K562 (cell line): ENCODE results near the gene YARS1. TPM values are rescaled to one million over a fixed set of nuclear protein-coding genes. Genes with fewer than 3 reads are reported as not detected.
A peak's percentile ranks its signal among the peaks of the same experiment; 100 is the strongest.

Source experiments
- BMI1 ChIP-seq: fragments of 150-350 bp; IDR thresholded peaks from 2 replicates; pipeline ENCODE4 v1.6.1; 2014; ENCODE audit warnings: low read length
- ETV1 ChIP-seq: fragments of 450-650 bp; conservative IDR thresholded peaks from 2 replicates; pipeline ENCODE4 v1.6.1; 2016; ENCODE audit warnings: missing genetic modification characterization, control low read depth, low read depth, missing compliant biosample characterization
- GATAD2B ChIP-seq: fragments of 450-650 bp; IDR thresholded peaks from 2 replicates; pipeline ENCODE4 v1.6.1; 2017; ENCODE audit warnings: mild to moderate bottlenecking, borderline replicate concordance
- KAT8 ChIP-seq: fragments of 450-650 bp; IDR thresholded peaks from 2 replicates; pipeline ENCODE4 v1.6.1; 2016; ENCODE audit warnings: low read depth, mild to moderate bottlenecking
- KLF13 ChIP-seq: fragments of 450-650 bp; IDR thresholded peaks from 2 replicates; pipeline ENCODE4 v1.6.1; 2016; ENCODE audit warnings: missing genetic modification characterization, low read depth, mild to moderate bottlenecking, missing compliant biosample characterization, moderate library complexity, borderline replicate concordance
- KLF6 ChIP-seq: fragments of 250-450 bp; sonication (Bioruptor Pico); IDR thresholded peaks from 2 replicates; pipeline ENCODE4 v1.4.0; 2020; ENCODE audit warnings: mild to moderate bottlenecking, moderate library complexity, borderline replicate concordance
- RFX1 ChIP-seq: fragments of 450-650 bp; IDR thresholded peaks from 2 replicates; pipeline ENCODE4 v1.6.1; 2016; ENCODE audit warnings: mild to moderate bottlenecking, moderate library complexity
- SMAD1 ChIP-seq: fragments of 150-350 bp; IDR thresholded peaks from 2 replicates; pipeline ENCODE4 v1.6.1; 2014; ENCODE audit warnings: low read length, low read depth; ENCODE audit not compliant: partially characterized antibody
- ZNF184 ChIP-seq: sonication (generic); formaldehyde crosslinking; IDR thresholded peaks from 2 replicates; pipeline ENCODE4 v1.5.0; 2020; ENCODE audit warnings: missing genetic modification reagents
- ZNF431 ChIP-seq: sonication (generic); formaldehyde crosslinking; IDR thresholded peaks from 2 replicates; pipeline ENCODE4 v1.8.0; 2022; ENCODE audit warnings: mild to moderate bottlenecking, missing genetic modification reagents
- ZNF445 ChIP-seq: fragments of 250-450 bp; sonication (Bioruptor Pico); IDR thresholded peaks from 2 replicates; pipeline ENCODE4 v1.4.0; 2020; ENCODE audit warnings: low read depth, mild to moderate bottlenecking, moderate library complexity
- ZNF717 ChIP-seq: fragments of 250-450 bp; sonication (Bioruptor Pico); IDR thresholded peaks from 2 replicates; pipeline ENCODE4 v1.5.0; 2021
- ZNF764 ChIP-seq: fragments of 250-450 bp; sonication (Bioruptor Pico); IDR thresholded peaks from 2 replicates; pipeline ENCODE4 v1.4.0; 2020; ENCODE audit warnings: low read depth, mild to moderate bottlenecking, moderate library complexity
- ZNF766 ChIP-seq: fragments of 200-800 bp; sonication (Bioruptor generic); conservative IDR thresholded peaks from 2 replicates; pipeline ENCODE4 v1.6.1; 2016; ENCODE audit warnings: missing genetic modification characterization, missing compliant biosample characterization
- ZSCAN29 ChIP-seq: fragments of 450-650 bp; IDR thresholded peaks from 2 replicates; pipeline ENCODE4 v1.6.1; 2017
- polyA plus RNA-seq, 8 experiments: library from polyadenylated mRNA; depleted of rRNA in 4 of 8; stranded (reverse) in 5 of 8; unstranded in 3 of 8; fragments of >200 nt; fragmentation: Nextera tagmentation in 2 of 8; fragmentation: Illumina TruSeq in 1 of 8; extraction: Ambion mirVana in 2 of 8; extraction: Trizol in 1 of 8; gene quantifications; 2 replicates each; pipeline versions ENCODE4 v1.2.1 to v1.2.3, GENCODE V29; 2011 to 2014; ENCODE audit warnings: inconsistent platforms in 1 of 8, missing spikeins in 1 of 8
- total RNA-seq, 7 experiments: library from RNA; depleted of rRNA in 6 of 7; stranded (reverse); fragments of >200 nt in 6 of 7; fragmentation: Illumina TruSeq in 2 of 7; extraction: Trizol in 2 of 7; gene quantifications; 2 replicates each; pipeline versions ENCODE4 v1.2.1 to v1.2.3, GENCODE V29; 2011 to 2021; ENCODE audit warnings: low replicate concordance in 1 of 7
- TF ChIP-seq, protein P1 (sequence below), 2 experiments: fragments of 450-650 bp; formaldehyde crosslinking in 1 of 2; IDR thresholded peaks; 2 replicates each; pipeline versions ENCODE4 v1.4.0 to v1.6.1; 2014 to 2020; ENCODE audit warnings: mild to moderate bottlenecking in 2 of 2, borderline replicate concordance in 1 of 2, low read depth in 1 of 2
- TF ChIP-seq, protein P2 (sequence below): sonication (generic); formaldehyde crosslinking; IDR thresholded peaks from 2 replicates; pipeline ENCODE4 v1.5.0; 2020; ENCODE audit warnings: missing genetic modification reagents
- TF ChIP-seq, protein P3 (sequence below): fragments of 250-450 bp; sonication (Bioruptor Pico); IDR thresholded peaks from 2 replicates; pipeline ENCODE4 v1.8.0; 2021; ENCODE audit warnings: mild to moderate bottlenecking, moderate library complexity

The YARS1 gene
- total and polyA plus RNA-seq, 9 of the 15 experiments (the other 6 are each of a cell fraction or from before 2014, with no cell fraction given), result 66.2 to 336 (median 201) TPM

DNA sequence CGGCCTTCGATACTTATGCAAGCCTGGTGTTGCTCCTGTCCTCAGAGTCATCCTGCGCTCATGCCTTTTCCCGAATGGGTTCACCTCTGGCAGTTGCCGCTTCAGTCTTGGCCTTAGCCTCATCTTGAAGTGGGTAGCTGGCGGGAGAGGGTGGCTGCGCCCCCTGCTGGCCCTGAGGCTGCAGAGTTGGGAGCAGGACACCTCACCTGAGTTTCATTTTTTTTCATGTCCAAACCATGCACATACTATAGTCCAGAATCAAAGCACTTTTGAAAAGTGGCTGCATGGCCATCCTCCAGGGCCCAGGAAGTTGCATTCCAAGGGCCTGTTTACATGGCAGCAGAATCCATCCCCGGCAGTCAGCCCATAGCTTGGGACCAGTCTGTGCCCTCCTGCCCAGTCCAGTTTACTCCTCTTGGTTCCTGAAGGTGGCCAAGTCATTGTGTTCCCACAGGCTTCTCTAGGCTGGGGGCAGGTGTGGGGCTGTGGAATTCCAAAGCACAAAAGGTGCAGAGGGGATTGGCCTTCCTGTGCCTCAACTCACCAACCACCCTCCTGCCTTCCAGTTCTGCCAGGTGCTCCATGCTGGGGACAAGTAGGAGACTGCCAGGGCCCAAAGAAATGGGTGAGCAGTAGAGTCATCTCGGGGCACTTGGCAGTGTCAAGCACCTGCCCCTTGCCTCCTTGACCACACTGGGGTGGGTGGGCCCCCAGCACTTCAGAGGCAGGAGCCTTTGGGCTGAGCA lies 44.0 kb downstream of the YARS1 start (continued):
- TF ChIP-seq, protein P1, sequence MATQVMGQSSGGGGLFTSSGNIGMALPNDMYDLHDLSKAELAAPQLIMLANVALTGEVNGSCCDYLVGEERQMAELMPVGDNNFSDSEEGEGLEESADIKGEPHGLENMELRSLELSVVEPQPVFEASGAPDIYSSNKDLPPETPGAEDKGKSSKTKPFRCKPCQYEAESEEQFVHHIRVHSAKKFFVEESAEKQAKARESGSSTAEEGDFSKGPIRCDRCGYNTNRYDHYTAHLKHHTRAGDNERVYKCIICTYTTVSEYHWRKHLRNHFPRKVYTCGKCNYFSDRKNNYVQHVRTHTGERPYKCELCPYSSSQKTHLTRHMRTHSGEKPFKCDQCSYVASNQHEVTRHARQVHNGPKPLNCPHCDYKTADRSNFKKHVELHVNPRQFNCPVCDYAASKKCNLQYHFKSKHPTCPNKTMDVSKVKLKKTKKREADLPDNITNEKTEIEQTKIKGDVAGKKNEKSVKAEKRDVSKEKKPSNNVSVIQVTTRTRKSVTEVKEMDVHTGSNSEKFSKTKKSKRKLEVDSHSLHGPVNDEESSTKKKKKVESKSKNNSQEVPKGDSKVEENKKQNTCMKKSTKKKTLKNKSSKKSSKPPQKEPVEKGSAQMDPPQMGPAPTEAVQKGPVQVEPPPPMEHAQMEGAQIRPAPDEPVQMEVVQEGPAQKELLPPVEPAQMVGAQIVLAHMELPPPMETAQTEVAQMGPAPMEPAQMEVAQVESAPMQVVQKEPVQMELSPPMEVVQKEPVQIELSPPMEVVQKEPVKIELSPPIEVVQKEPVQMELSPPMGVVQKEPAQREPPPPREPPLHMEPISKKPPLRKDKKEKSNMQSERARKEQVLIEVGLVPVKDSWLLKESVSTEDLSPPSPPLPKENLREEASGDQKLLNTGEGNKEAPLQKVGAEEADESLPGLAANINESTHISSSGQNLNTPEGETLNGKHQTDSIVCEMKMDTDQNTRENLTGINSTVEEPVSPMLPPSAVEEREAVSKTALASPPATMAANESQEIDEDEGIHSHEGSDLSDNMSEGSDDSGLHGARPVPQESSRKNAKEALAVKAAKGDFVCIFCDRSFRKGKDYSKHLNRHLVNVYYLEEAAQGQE (IDR thresholded peaks at IDR 0.05; ENCODE audit: borderline replicate concordance), result peak; percentile 95
- TF ChIP-seq, protein P1 (CRISPR knock-in tag; IDR thresholded peaks at IDR 0.05; ENCODE audit: low read depth), result 0 out of 2 replicates have a peak, but pooled peaks have one; percentile 22
- TF ChIP-seq GATAD2B, result no peak
- no peak for TF ChIP-seq ZNF717 (CRISPR knock-in tag)
- no peak for TF ChIP-seq KAT8
- TF ChIP-seq SMAD1, result peak; percentile 45
- no peak for TF ChIP-seq KLF13
- TF ChIP-seq ZNF764, result 0 out of 2 replicates have a peak, but pooled peaks have one; percentile 37
- TF ChIP-seq, protein P2, sequence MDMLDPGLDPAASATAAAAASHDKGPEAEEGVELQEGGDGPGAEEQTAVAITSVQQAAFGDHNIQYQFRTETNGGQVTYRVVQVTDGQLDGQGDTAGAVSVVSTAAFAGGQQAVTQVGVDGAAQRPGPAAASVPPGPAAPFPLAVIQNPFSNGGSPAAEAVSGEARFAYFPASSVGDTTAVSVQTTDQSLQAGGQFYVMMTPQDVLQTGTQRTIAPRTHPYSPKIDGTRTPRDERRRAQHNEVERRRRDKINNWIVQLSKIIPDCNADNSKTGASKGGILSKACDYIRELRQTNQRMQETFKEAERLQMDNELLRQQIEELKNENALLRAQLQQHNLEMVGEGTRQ (CRISPR knock-in tag), result no peak
- no peak for TF ChIP-seq ZSCAN29
- TF ChIP-seq ZNF445, result 0 out of 2 replicates have a peak, but pooled peaks have one; percentile 54
- TF ChIP-seq, protein P3, sequence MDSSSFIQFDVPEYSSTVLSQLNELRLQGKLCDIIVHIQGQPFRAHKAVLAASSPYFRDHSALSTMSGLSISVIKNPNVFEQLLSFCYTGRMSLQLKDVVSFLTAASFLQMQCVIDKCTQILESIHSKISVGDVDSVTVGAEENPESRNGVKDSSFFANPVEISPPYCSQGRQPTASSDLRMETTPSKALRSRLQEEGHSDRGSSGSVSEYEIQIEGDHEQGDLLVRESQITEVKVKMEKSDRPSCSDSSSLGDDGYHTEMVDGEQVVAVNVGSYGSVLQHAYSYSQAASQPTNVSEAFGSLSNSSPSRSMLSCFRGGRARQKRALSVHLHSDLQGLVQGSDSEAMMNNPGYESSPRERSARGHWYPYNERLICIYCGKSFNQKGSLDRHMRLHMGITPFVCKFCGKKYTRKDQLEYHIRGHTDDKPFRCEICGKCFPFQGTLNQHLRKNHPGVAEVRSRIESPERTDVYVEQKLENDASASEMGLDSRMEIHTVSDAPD (CRISPR knock-in tag), result no peak
- no peak for TF ChIP-seq BMI1
- TF ChIP-seq ETV1 (tag), result no peak
- no peak for TF ChIP-seq ZNF431 (CRISPR knock-in tag)
- TF ChIP-seq ZNF766, result 0 out of 2 replicates have a peak, but pooled peaks have one; percentile 4
- TF ChIP-seq RFX1, result no peak
- no peak for TF ChIP-seq KLF6 (CRISPR knock-in tag)
- no peak for TF ChIP-seq ZNF184 (CRISPR knock-in tag)
